ENCODE results near the gene PARP16.

GRCh38 chr15:65326117-65326526 is 39.4 kb upstream of the PARP16 start:
- TF ChIP-seq CTCF (IDR thresholded peaks at IDR 0.05) (no peak), POLR2A (IDR thresholded peaks at IDR 0.05) (no peak)

Measured in testis (tissue), 2 donors.